Hepatocyte (in vitro differentiated cells): ENCODE measurements around the gene GNA14. TPM values are rescaled to one million over a fixed set of nuclear protein-coding genes. Genes with fewer than 3 reads are reported as not detected.

Experiments
- DNase-seq: peaks from one replicate; pipeline ENCODE4 v3.0.0-alpha.2; 2016; ENCODE audit warnings: low spot score
- H2AFZ ChIP-seq: fragments of 200-600 bp; sonication (generic); 2 replicates; pipeline ENCODE4 v1.6.0; 2016; ENCODE audit warnings: antibody characterized with exemption, mild to moderate bottlenecking
- H3K27ac ChIP-seq: fragments of 200-600 bp; sonication (generic); 2 replicates; pipeline ENCODE4 v1.5.1; 2016; ENCODE audit warnings: mild to moderate bottlenecking
- H3K27me3 ChIP-seq: fragments of 200-600 bp; sonication (generic); 2 replicates; pipeline ENCODE4 v1.6.1; 2016
- H3K36me3 ChIP-seq: fragments of 200-600 bp; sonication (generic); replicated peaks from 2 replicates; pipeline ENCODE4 v1.5.1; 2016; ENCODE audit warnings: low read depth; ENCODE audit not compliant: insufficient read depth
- H3K4me1 ChIP-seq: fragments of 200-600 bp; sonication (generic); 2 replicates; pipeline ENCODE4 v1.5.1; 2016; ENCODE audit warnings: mild to moderate bottlenecking, moderate library complexity; ENCODE audit not compliant: insufficient read depth
- H3K4me2 ChIP-seq: fragments of 200-600 bp; sonication (generic); 2 replicates; pipeline ENCODE4 v1.6.0; 2016
- H3K4me3 ChIP-seq: fragments of 200-600 bp; sonication (generic); 2 replicates; pipeline ENCODE4 v1.5.1; 2016; ENCODE audit warnings: mild to moderate bottlenecking
- H3K79me2 ChIP-seq: fragments of 200-600 bp; sonication (generic); 2 replicates; pipeline ENCODE4 v1.6.0; 2017; ENCODE audit warnings: mild to moderate bottlenecking
- H3K9me2 ChIP-seq: fragments of 200-600 bp; sonication (generic); replicated peaks from 2 replicates; pipeline ENCODE4 v1.6.0; 2017; ENCODE audit warnings: mild to moderate bottlenecking; ENCODE audit not compliant: insufficient read depth
- H3K9me3 ChIP-seq: fragments of 200-600 bp; sonication (generic); 2 replicates; pipeline ENCODE4 v1.5.1; 2016; ENCODE audit warnings: low read depth, mild to moderate bottlenecking
- H4K20me1 ChIP-seq: fragments of 200-600 bp; sonication (generic); 2 replicates; pipeline ENCODE4 v1.6.0; 2016; ENCODE audit warnings: mild to moderate bottlenecking; ENCODE audit not compliant: insufficient read depth, poor library complexity, severe bottlenecking
- CTCF ChIP-seq: fragments of 200-600 bp; sonication (generic); IDR thresholded peaks from 2 replicates; pipeline ENCODE4 v1.5.1; 2016; ENCODE audit warnings: antibody characterized with exemption, mild to moderate bottlenecking; ENCODE audit not compliant: poor library complexity
- EZH2 ChIP-seq: fragments of 200-600 bp; sonication (generic); IDR thresholded peaks from 2 replicates; pipeline ENCODE4 v1.6.1; 2016; ENCODE audit warnings: antibody characterized with exemption, mild to moderate bottlenecking, borderline replicate concordance
- EZH2phosphoT487 ChIP-seq: fragments of 200-600 bp; sonication (generic); IDR thresholded peaks from one replicate; pipeline ENCODE4 v1.6.1; 2018; ENCODE audit warnings: antibody characterized with exemption, mild to moderate bottlenecking, low read depth, moderate library complexity; ENCODE audit not compliant: unreplicated experiment, severe bottlenecking
- WGBS: methylation state at CpG from one replicate; pipeline ENCODE4 v1.1.6; 2016; ENCODE audit warnings: low lambda C conversion rate; ENCODE audit errors: missing lambda C conversion rate; 5-methylcytosine and 5-hydroxymethylcytosine counted together
- polyA plus RNA-seq: library from polyadenylated mRNA; unstranded; fragments of >200 nt; fragmentation: Nextera tagmentation; extraction: Ambion mirVana; gene quantifications from 2 replicates; pipeline ENCODE4 v1.2.1, GENCODE V29; 2016
- total RNA-seq: library from RNA; depleted of rRNA; stranded (reverse); fragments of >200 nt; gene quantifications from 2 replicates; pipeline ENCODE4 v1.2.3, GENCODE V29; 2014

GNA14 gene
- total and polyA plus RNA-seq, 2 experiments from 2014 or later: 1.2 to 3.1 TPM

- Histone ChIP-seq H3K4me3 (no peak overlapping the region), H3K27me3 (no peaks in the 10 kb centered on the region), H4K20me1 (no peaks in the 10 kb centered on the region), H3K4me1 (no peaks in the 10 kb centered on the region), H3K36me3 (no peaks in the 10 kb centered on the region), H3K27ac (no peak overlapping the region), H3K4me2 (no peak overlapping the region), H3K9me2 (no peaks in the 10 kb centered on the region), H3K79me2 (no peaks in the 10 kb centered on the region), H3K9me3 (no peaks in the 10 kb centered on the region), H2AFZ (no peak overlapping the region)
- DNase-seq: no peak
- 72% methylated on average over 3 of the region's 3 CpGs for WGBS
- TF ChIP-seq CTCF: no peak
- no peak for TF ChIP-seq EZH2
- no peak for TF ChIP-seq EZH2phosphoT487
These were observed 49.1 kb downstream of the GNA14 start for GRCh38 chr9:77598991-77599390.

- Histone ChIP-seq H4K20me1 (no peaks in the 10 kb centered on the region), H3K4me3 (no peak overlapping the region), H3K27me3 (no peaks in the 10 kb centered on the region), H3K36me3 (no peaks in the 10 kb centered on the region), H3K4me2 (no peak overlapping the region), H3K9me2 (no peaks in the 10 kb centered on the region), H3K27ac (peak overlapping the region; percentile 15), H3K79me2 (no peaks in the 10 kb centered on the region), H2AFZ (no peak overlapping the region), H3K9me3 (no peaks in the 10 kb centered on the region), H3K4me1 (no peaks in the 10 kb centered on the region)
- DNase-seq: peak; percentile 34
- TF ChIP-seq CTCF: no peak
- no peak for TF ChIP-seq EZH2
- no peak for TF ChIP-seq EZH2phosphoT487
- WGBS: 59% methylated on average over 3 of the region's 3 CpGs
These were observed 49.6 kb downstream of the GNA14 start for GRCh38 chr9:77598524-77598923.

GRCh38 chr9:77597057-77597456 lies 51.1 kb downstream of the GNA14 start:
- 63% methylated on average over 3 of the region's 3 CpGs for WGBS

More at GRCh38 chr9:77597057-77597456, 51.1 kb downstream of the GNA14 start:
- H3K9me3 ChIP-seq: no peaks in the 10 kb centered on the region
- H4K20me1 ChIP-seq: no peaks in the 10 kb centered on the region
- H3K9me2 ChIP-seq: no peaks in the 10 kb centered on the region
- DNase-seq: no peak
- TF ChIP-seq CTCF: no peak
- no peak for TF ChIP-seq EZH2
- no peak for TF ChIP-seq EZH2phosphoT487
- H3K27ac ChIP-seq: no peak overlapping the region
- no peaks in the 10 kb centered on the region for H3K36me3 ChIP-seq
- H3K79me2 ChIP-seq: no peaks in the 10 kb centered on the region
- H3K4me1 ChIP-seq: no peaks in the 10 kb centered on the region
- no peak overlapping the region for H2AFZ ChIP-seq
- no peak overlapping the region for H3K4me2 ChIP-seq
- no peak overlapping the region for H3K4me3 ChIP-seq
- H3K27me3 ChIP-seq: no peaks in the 10 kb centered on the region
